Activated T-cell treated with anti-CD3 and anti-CD28 coated beads, Interleukin-2, amount 50 U/mL, for 4 hours (primary cell): Measurements from ENCODE around the gene GOLT1A. TPM values are rescaled to one million over a fixed set of nuclear protein-coding genes. Genes with fewer than 3 reads are reported as not detected.
"Not testable (repeated sequence)": the region's sequence is repeated elsewhere in the genome, so short reads cannot be mapped to it uniquely, and the experiment has no call there.

Source experiments
- ATAC-seq, 2 donors: fragments of 200-7000 bp; cut with Tn5 transposase; one replicate each; pipeline ENCODE4 v1.10.0; 2021
- DNase-seq: peaks from one replicate; pipeline ENCODE4 v3.0.0-alpha.2; 2020
- H3K27me3 Mint-ChIP-seq: one replicate; pipeline ENCODE4 v1.8.0; 2021; ENCODE audit warnings: low read depth, mixed read lengths
- H3K36me3 Mint-ChIP-seq: one replicate; pipeline ENCODE4 v1.8.0; 2022; ENCODE audit warnings: mixed read lengths; ENCODE audit not compliant: insufficient read depth
- H3K4me1 Mint-ChIP-seq: one replicate; pipeline ENCODE4 v1.8.0; 2021; ENCODE audit warnings: low read depth, mixed read lengths
- H3K4me3 Mint-ChIP-seq: one replicate; pipeline ENCODE4 v1.8.0; 2021; ENCODE audit warnings: mild to moderate bottlenecking, moderate library complexity, mixed read lengths
- H3K9me3 Mint-ChIP-seq: one replicate; pipeline ENCODE4 v1.8.0; 2021; ENCODE audit warnings: mixed read lengths
- total RNA-seq, 3 donors: library from RNA; stranded (reverse); gene quantifications; one replicate each; pipeline ENCODE4 v1.2.1, GENCODE V29; 2021

Gene GOLT1A
- total RNA-seq, 3 donors from 2014 or later = not detected

GRCh38 chr1:204254031-204254661 lies 40.4 kb upstream of the GOLT1A start:
- Mint-ChIP-seq H3K9me3 (no peaks in the 10 kb centered on the region), H3K4me3 (no peak overlapping the region), H3K4me1 (no peaks in the 10 kb centered on the region), H3K27me3 (no peaks in the 10 kb centered on the region), H3K36me3 (no peaks in the 10 kb centered on the region)
- DNase-seq (no peak), ATAC-seq (no peak)

- Mint-ChIP-seq H3K4me3 (no peak overlapping the region), H3K9me3 (no peaks in the 10 kb centered on the region), H3K4me1 (no peaks in the 10 kb centered on the region), H3K36me3 (no peaks in the 10 kb centered on the region), H3K27me3 (no peaks in the 10 kb centered on the region)
- ATAC-seq (no peak), DNase-seq (no peak)
Measured at GRCh38 chr1:204251926-204252689, 38.3 kb upstream of the GOLT1A start.

GRCh38 chr1:204251286-204251685 lies 37.5 kb upstream of the GOLT1A start:
- Mint-ChIP-seq H3K27me3 (no peaks in the 10 kb centered on the region), H3K36me3 (no peaks in the 10 kb centered on the region), H3K4me1 (no peaks in the 10 kb centered on the region), H3K4me3 (no peak overlapping the region), H3K9me3 (no peaks in the 10 kb centered on the region)
- DNase-seq (no peak), ATAC-seq (no peak)

- DNase-seq = no peak
- Mint-ChIP-seq H3K27me3 (no peaks in the 10 kb centered on the region), H3K4me1 (no peaks in the 10 kb centered on the region), H3K4me3 (no peak overlapping the region), H3K36me3 (no peaks in the 10 kb centered on the region), H3K9me3 (no peaks in the 10 kb centered on the region)
- ATAC-seq = no peak
Measured at GRCh38 chr1:204250428-204251030, 36.7 kb upstream of the GOLT1A start.

- Mint-ChIP-seq H3K36me3 (no peaks in the 10 kb centered on the region), H3K9me3 (no peaks in the 10 kb centered on the region), H3K27me3 (peaks cover 2% of the 10 kb centered on the region), H3K4me3 (no peak overlapping the region), H3K4me1 (no peaks in the 10 kb centered on the region)
- DNase-seq (no peak), ATAC-seq (no peak)
Measured at GRCh38 chr1:204249736-204250427, 36.1 kb upstream of the GOLT1A start.

GRCh38 chr1:204248954-204249353 lies 35.2 kb upstream of the GOLT1A start:
- no peak for DNase-seq
- peaks cover 2% of the 10 kb centered on the region for H3K27me3 Mint-ChIP-seq
- H3K36me3 Mint-ChIP-seq = no peaks in the 10 kb centered on the region
- H3K9me3 Mint-ChIP-seq = no peaks in the 10 kb centered on the region
- no peaks in the 10 kb centered on the region for H3K4me1 Mint-ChIP-seq
- no peak for ATAC-seq
- no peak overlapping the region for H3K4me3 Mint-ChIP-seq

GRCh38 chr1:204246876-204247275 lies 33.1 kb upstream of the GOLT1A start:
- H3K9me3 Mint-ChIP-seq = no peaks in the 10 kb centered on the region
- ATAC-seq (no peak), DNase-seq (no peak)
- H3K4me3 Mint-ChIP-seq = no peak overlapping the region
- no peaks in the 10 kb centered on the region for H3K36me3 Mint-ChIP-seq
- H3K27me3 Mint-ChIP-seq = peaks cover 4% of the 10 kb centered on the region
- H3K4me1 Mint-ChIP-seq = no peaks in the 10 kb centered on the region

GRCh38 chr1:204242920-204243319 lies 29.1 kb upstream of the GOLT1A start:
- H3K4me3 Mint-ChIP-seq = no peak overlapping the region
- H3K4me1 Mint-ChIP-seq = no peaks in the 10 kb centered on the region
- DNase-seq = no peak
- no peak for ATAC-seq
- H3K36me3 Mint-ChIP-seq = no peaks in the 10 kb centered on the region
- peaks cover 4% of the 10 kb centered on the region for H3K27me3 Mint-ChIP-seq
- H3K9me3 Mint-ChIP-seq = no peaks in the 10 kb centered on the region

GRCh38 chr1:204241914-204242313 lies 28.1 kb upstream of the GOLT1A start:
- no peaks in the 10 kb centered on the region for H3K36me3 Mint-ChIP-seq
- no peak for ATAC-seq
- H3K4me1 Mint-ChIP-seq = no peaks in the 10 kb centered on the region
- H3K27me3 Mint-ChIP-seq = peaks cover 4% of the 10 kb centered on the region
- DNase-seq = no peak
- H3K4me3 Mint-ChIP-seq = no peak overlapping the region
- no peaks in the 10 kb centered on the region for H3K9me3 Mint-ChIP-seq

GRCh38 chr1:204241050-204241449 lies 27.3 kb upstream of the GOLT1A start:
- Mint-ChIP-seq H3K36me3 (no peaks in the 10 kb centered on the region), H3K4me1 (no peaks in the 10 kb centered on the region), H3K4me3 (no peak overlapping the region), H3K27me3 (peaks cover 4% of the 10 kb centered on the region), H3K9me3 (no peaks in the 10 kb centered on the region)
- ATAC-seq (no peak), DNase-seq (no peak)

GRCh38 chr1:204240233-204240632 lies 26.4 kb upstream of the GOLT1A start:
- no peaks in the 10 kb centered on the region for H3K36me3 Mint-ChIP-seq

GRCh38 chr1:204239401-204239800 lies 25.6 kb upstream of the GOLT1A start:
- H3K4me3 Mint-ChIP-seq, DNase-seq, H3K9me3 Mint-ChIP-seq, H3K36me3 Mint-ChIP-seq, H3K4me1 Mint-ChIP-seq, H3K27me3 Mint-ChIP-seq, ATAC-seq: not testable (repeated sequence)

More at GRCh38 chr1:204240233-204240632, 26.4 kb upstream of the GOLT1A start:
- H3K4me1 Mint-ChIP-seq = no peaks in the 10 kb centered on the region
- no peak overlapping the region for H3K4me3 Mint-ChIP-seq
- no peak for ATAC-seq
- H3K9me3 Mint-ChIP-seq = no peaks in the 10 kb centered on the region
- H3K27me3 Mint-ChIP-seq = peaks cover 4% of the 10 kb centered on the region
- DNase-seq = no peak

- not testable (repeated sequence) for H3K4me1 Mint-ChIP-seq, DNase-seq, H3K27me3 Mint-ChIP-seq, H3K36me3 Mint-ChIP-seq, H3K9me3 Mint-ChIP-seq, ATAC-seq, H3K4me3 Mint-ChIP-seq
Measured at GRCh38 chr1:204238520-204238919, 24.7 kb upstream of the GOLT1A start.

- not testable (repeated sequence) for H3K9me3 Mint-ChIP-seq, H3K27me3 Mint-ChIP-seq, DNase-seq, ATAC-seq, H3K36me3 Mint-ChIP-seq, H3K4me1 Mint-ChIP-seq, H3K4me3 Mint-ChIP-seq
Measured at GRCh38 chr1:204237515-204237914, 23.7 kb upstream of the GOLT1A start.
